ENCODE measurements around the gene PABPC1L. TPM values are rescaled to one million over a fixed set of nuclear protein-coding genes. Genes with fewer than 3 reads are reported as not detected.

Gene PABPC1L
- total and polyA plus RNA-seq, 2 of the 13 experiments (the other 11 are each of a cell fraction or from before 2014, with no cell fraction given) = 30.8 to 252 TPM

DNA sequence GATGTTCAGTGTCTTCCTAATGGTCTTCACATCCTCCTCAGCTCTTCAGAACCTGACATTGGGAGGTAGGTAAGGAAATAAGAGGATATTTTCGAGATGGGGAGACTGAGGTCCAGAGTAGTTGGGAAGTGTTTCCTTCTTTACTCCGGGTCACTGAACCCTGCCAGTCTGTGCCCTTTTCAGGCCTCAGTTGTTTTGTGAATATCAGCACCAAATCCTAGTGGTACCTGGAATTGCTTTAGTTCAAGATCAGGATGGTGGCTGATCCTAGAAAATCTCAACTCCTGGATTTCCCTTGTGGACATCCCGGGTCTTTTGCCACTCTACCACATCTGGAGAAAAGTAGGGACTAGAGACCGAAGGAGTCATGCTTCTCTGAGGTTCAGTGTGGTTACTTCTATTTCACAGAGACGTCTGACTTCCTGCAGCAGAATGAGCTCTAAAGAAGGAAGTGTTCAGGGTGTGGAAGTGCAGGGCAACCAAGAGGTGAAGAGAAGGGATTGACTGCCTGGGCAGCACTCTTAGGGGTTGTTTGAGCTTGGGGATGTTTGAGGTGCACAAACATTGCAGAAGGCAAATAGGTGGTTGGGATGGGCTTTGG lies 57.4 kb downstream of the PABPC1L start (continued):
- TF ChIP-seq ATF7 (IDR thresholded peaks at IDR 0.05) = no peak
- TF ChIP-seq ATF7 (CRISPR knock-in tag; IDR thresholded peaks at IDR 0.05) = no peak
- 0 out of 2 replicates have a peak, but pooled peaks have one; percentile 10 for TF ChIP-seq ZBTB7B (CRISPR knock-in tag; IDR thresholded peaks at IDR 0.05)
- TF ChIP-seq ZNF678 (CRISPR knock-in tag; IDR thresholded peaks at IDR 0.05) = no peak
- 0 out of 2 replicates have a peak, but pooled peaks have one; percentile 27 for TF ChIP-seq IRX3 (CRISPR knock-in tag; IDR thresholded peaks at IDR 0.05; ENCODE audit: borderline replicate concordance, low read depth)
- TF ChIP-seq, protein P1, sequence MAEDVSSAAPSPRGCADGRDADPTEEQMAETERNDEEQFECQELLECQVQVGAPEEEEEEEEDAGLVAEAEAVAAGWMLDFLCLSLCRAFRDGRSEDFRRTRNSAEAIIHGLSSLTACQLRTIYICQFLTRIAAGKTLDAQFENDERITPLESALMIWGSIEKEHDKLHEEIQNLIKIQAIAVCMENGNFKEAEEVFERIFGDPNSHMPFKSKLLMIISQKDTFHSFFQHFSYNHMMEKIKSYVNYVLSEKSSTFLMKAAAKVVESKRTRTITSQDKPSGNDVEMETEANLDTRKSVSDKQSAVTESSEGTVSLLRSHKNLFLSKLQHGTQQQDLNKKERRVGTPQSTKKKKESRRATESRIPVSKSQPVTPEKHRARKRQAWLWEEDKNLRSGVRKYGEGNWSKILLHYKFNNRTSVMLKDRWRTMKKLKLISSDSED (CRISPR knock-in tag; IDR thresholded peaks at IDR 0.05) = no peak
- TF ChIP-seq, protein P2, sequence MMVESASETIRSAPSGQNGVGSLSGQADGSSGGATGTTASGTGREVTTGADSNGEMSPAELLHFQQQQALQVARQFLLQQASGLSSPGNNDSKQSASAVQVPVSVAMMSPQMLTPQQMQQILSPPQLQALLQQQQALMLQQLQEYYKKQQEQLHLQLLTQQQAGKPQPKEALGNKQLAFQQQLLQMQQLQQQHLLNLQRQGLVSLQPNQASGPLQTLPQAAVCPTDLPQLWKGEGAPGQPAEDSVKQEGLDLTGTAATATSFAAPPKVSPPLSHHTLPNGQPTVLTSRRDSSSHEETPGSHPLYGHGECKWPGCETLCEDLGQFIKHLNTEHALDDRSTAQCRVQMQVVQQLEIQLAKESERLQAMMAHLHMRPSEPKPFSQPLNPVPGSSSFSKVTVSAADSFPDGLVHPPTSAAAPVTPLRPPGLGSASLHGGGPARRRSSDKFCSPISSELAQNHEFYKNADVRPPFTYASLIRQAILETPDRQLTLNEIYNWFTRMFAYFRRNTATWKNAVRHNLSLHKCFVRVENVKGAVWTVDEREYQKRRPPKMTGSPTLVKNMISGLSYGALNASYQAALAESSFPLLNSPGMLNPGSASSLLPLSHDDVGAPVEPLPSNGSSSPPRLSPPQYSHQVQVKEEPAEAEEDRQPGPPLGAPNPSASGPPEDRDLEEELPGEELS (CRISPR knock-in tag; IDR thresholded peaks at IDR 0.05) = peak; percentile 23; the same call in 1 of the 2 replicates
- no peak for TF ChIP-seq ZNF468 (CRISPR knock-in tag; IDR thresholded peaks at IDR 0.05)
- TF ChIP-seq HOXA3 (CRISPR knock-in tag; IDR thresholded peaks at IDR 0.05) = peak; percentile 29; the same call in 1 of the 2 replicates
- TF ChIP-seq ZNF749 (CRISPR knock-in tag; IDR thresholded peaks at IDR 0.05; ENCODE audit: borderline replicate concordance) = no peak
- TF ChIP-seq ZZZ3 (CRISPR knock-in tag; IDR thresholded peaks at IDR 0.05; ENCODE audit: borderline replicate concordance) = no peak
- TF ChIP-seq, protein P3, sequence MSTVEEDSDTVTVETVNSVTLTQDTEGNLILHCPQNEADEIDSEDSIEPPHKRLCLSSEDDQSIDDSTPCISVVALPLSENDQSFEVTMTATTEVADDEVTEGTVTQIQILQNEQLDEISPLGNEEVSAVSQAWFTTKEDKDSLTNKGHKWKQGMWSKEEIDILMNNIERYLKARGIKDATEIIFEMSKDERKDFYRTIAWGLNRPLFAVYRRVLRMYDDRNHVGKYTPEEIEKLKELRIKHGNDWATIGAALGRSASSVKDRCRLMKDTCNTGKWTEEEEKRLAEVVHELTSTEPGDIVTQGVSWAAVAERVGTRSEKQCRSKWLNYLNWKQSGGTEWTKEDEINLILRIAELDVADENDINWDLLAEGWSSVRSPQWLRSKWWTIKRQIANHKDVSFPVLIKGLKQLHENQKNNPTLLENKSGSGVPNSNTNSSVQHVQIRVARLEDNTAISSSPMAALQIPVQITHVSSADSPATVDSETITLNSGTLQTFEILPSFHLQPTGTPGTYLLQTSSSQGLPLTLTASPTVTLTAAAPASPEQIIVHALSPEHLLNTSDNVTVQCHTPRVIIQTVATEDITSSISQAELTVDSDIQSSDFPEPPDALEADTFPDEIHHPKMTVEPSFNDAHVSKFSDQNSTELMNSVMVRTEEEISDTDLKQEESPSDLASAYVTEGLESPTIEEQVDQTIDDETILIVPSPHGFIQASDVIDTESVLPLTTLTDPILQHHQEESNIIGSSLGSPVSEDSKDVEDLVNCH (CRISPR knock-in tag; IDR thresholded peaks at IDR 0.05) = no peak
- TF ChIP-seq MATR3 (CRISPR knock-in tag; IDR thresholded peaks at IDR 0.05) = no peak
- TF ChIP-seq HNF4A (CRISPR knock-in tag; IDR thresholded peaks at IDR 0.05) = 0 out of 2 replicates have a peak, but pooled peaks have one; percentile 14
- no peak for TF ChIP-seq RBM39 (IDR thresholded peaks at IDR 0.05; ENCODE audit: low read depth, low read length, poor library complexity, severe bottlenecking)
- no peak for TF ChIP-seq RERE (CRISPR knock-in tag; IDR thresholded peaks at IDR 0.05; ENCODE audit: low read depth)
- no peak for TF ChIP-seq KLF15 (CRISPR knock-in tag; IDR thresholded peaks at IDR 0.05; ENCODE audit: borderline replicate concordance)
- no peak for TF ChIP-seq ADNP (CRISPR knock-in tag; IDR thresholded peaks at IDR 0.05)
- no peak for TF ChIP-seq SNAI1 (CRISPR knock-in tag; IDR thresholded peaks at IDR 0.05; ENCODE audit: borderline replicate concordance)

All from HepG2 (cell line).